Ovary (tissue), 9 donors: ENCODE measurements around the gene L3MBTL1. TPM values are rescaled to one million over a fixed set of nuclear protein-coding genes. Genes with fewer than 3 reads are reported as not detected.

Experiments used
- DNase-seq, 5 donors: peaks; one replicate each; pipeline ENCODE4 v3.0.0-alpha.2; 2019 to 2020
- H3K27ac ChIP-seq, 2 donors: fragments of 200-600 bp; one replicate each; pipeline versions ENCODE4 v1.5.1 to v1.8.0; 2019 to 2022
- H3K27me3 ChIP-seq: fragments of 200-600 bp; one replicate; pipeline ENCODE4 v1.8.0; 2022
- H3K36me3 ChIP-seq: fragments of 200-600 bp; sonication (generic); one replicate; pipeline ENCODE4 v1.5.1; 2019
- H3K4me1 ChIP-seq: one replicate; pipeline ENCODE4 v1.8.1; 2013; ENCODE audit warnings: mild to moderate bottlenecking, moderate library complexity; ENCODE audit not compliant: insufficient read depth
- H3K4me3 ChIP-seq: fragments of 200-600 bp; sonication (generic); one replicate; pipeline ENCODE4 v1.5.1; 2017
- H3K9me3 ChIP-seq, 2 donors: fragments of 200-600 bp in 1 of 2; sonication (generic) in 1 of 2; one replicate each; pipeline versions ENCODE4 v1.5.1 to v1.8.1; 2013 to 2019; ENCODE audit warnings: mild to moderate bottlenecking in 1 of 2, moderate library complexity in 1 of 2
- EP300 ChIP-seq: sonication (generic); formaldehyde crosslinking; IDR thresholded peaks from one replicate; pipeline ENCODE4 v1.6.1; 2017; ENCODE audit warnings: antibody characterized with exemption
- POLR2A ChIP-seq: fragments of 450-650 bp; IDR thresholded peaks from one replicate; pipeline ENCODE4 v1.6.1; 2017; ENCODE audit warnings: antibody characterized with exemption, mild to moderate bottlenecking, moderate library complexity
- WGBS, 3 donors: extraction: QIAGEN DNeasy Blood & Tissue Kit in 1 of 3; methylation state at CpG; one replicate each; pipeline versions ENCODE4 v1.1.5 to v1.1.7; 2013 to 2017; 5-methylcytosine and 5-hydroxymethylcytosine counted together
- intact Hi-C, 4 donors: fragments of 100-400 bp; cut with DNase I; formaldehyde crosslinking; loops; one replicate each; pipeline versions ENCODE4 v1.11.0 to v1.15.1; 2022 to 2023
- polyA plus RNA-seq, 2 donors: library from polyadenylated mRNA; stranded (reverse); fragments of 200-250 nt in 1 of 2; fragments of 350-450 nt in 1 of 2; fragmentation: Illumina TruSeq in 1 of 2; extraction: RNeasy Lipid Tissue Mini Kit (QIAGEN cat#74804) in 1 of 2; gene quantifications; one replicate each; pipeline ENCODE4 v1.2.3, GENCODE V29; 2013 to 2014
- total RNA-seq, 7 donors: library from RNA; depleted of rRNA in 2 of 7; stranded (reverse); fragments of >200 nt in 2 of 7; fragmentation: NEBNext Ultra II Directional in 3 of 7; extraction: Animal tissue kit (Norgen Biotek cat#: 25700) in 3 of 7; gene quantifications; one replicate each; pipeline versions ENCODE4 v1.1.0 to v1.2.4, GENCODE V29; 2016 to 2023
- TF ChIP-seq, protein P1 (sequence below), 3 donors: fragments of 450-650 bp in 2 of 3; fragments of 200-600 bp in 1 of 3; IDR thresholded peaks; one replicate each; pipeline versions ENCODE4 v1.5.1 to v1.8.0; 2016 to 2022; ENCODE audit warnings: antibody characterized with exemption in 3 of 3, mild to moderate bottlenecking in 1 of 3
- donor health status: DM: no; HTN: no; CAD: no; lungs with moderate emphysema.
- donor health status: DM: no; HTN: no; CAD: no.
- donor health status: Bipolar disorder and iron deficiency.
- donor health status: DM: yes; HTN: yes; CAD: no.
- donor health status: DM: no; HTN: no; CAD: no.
- donor health status: DM: yes; HTN: yes; CAD: no.

L3MBTL1 gene
- total and polyA plus RNA-seq, 9 donors = 8.0 to 22.9 (median 15.7) TPM

- WGBS, 3 donors = 89 to 92% (median 91%) methylated on average over 6 of the region's 6 CpGs
- intact Hi-C loops = no loop called here
Observed at GRCh38 chr20:43571771-43572170, 64.3 kb downstream of the L3MBTL1 start.

GRCh38 chr20:43572891-43573290, 65.4 kb downstream of the L3MBTL1 start:
- Histone ChIP-seq H3K27ac (no peak overlapping the region), H3K4me1 (no peaks in the 10 kb centered on the region), H3K4me3 (no peak overlapping the region), H3K36me3 (no peaks in the 10 kb centered on the region), H3K9me3 (no peaks in the 10 kb centered on the region), H3K27me3 (no peaks in the 10 kb centered on the region)
- DNase-seq = no peak
- intact Hi-C loops = no loop called here
- WGBS, 3 donors = 92 to 93% (median 92%) methylated on average over 8 of the region's 8 CpGs
- TF ChIP-seq EP300 = no peak
- TF ChIP-seq, protein P1, sequence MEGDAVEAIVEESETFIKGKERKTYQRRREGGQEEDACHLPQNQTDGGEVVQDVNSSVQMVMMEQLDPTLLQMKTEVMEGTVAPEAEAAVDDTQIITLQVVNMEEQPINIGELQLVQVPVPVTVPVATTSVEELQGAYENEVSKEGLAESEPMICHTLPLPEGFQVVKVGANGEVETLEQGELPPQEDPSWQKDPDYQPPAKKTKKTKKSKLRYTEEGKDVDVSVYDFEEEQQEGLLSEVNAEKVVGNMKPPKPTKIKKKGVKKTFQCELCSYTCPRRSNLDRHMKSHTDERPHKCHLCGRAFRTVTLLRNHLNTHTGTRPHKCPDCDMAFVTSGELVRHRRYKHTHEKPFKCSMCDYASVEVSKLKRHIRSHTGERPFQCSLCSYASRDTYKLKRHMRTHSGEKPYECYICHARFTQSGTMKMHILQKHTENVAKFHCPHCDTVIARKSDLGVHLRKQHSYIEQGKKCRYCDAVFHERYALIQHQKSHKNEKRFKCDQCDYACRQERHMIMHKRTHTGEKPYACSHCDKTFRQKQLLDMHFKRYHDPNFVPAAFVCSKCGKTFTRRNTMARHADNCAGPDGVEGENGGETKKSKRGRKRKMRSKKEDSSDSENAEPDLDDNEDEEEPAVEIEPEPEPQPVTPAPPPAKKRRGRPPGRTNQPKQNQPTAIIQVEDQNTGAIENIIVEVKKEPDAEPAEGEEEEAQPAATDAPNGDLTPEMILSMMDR (IDR thresholded peaks at IDR 0.05) = no peak
- no peak for TF ChIP-seq POLR2A

More at GRCh38 chr20:43571771-43572170, 64.3 kb downstream of the L3MBTL1 start:
- no peak overlapping the region for H3K27ac ChIP-seq
- H3K4me1 ChIP-seq = no peaks in the 10 kb centered on the region
- no peaks in the 10 kb centered on the region for H3K27me3 ChIP-seq
- H3K9me3 ChIP-seq = no peaks in the 10 kb centered on the region
- H3K36me3 ChIP-seq = no peaks in the 10 kb centered on the region
- no peak for DNase-seq
- no peak overlapping the region for H3K4me3 ChIP-seq
- TF ChIP-seq POLR2A (no peak), EP300 (no peak)
- TF ChIP-seq, protein P1 (IDR thresholded peaks at IDR 0.05) = no peak

- TF ChIP-seq, protein P1 (IDR thresholded peaks at IDR 0.05) = no peak
- TF ChIP-seq EP300 (no peak), POLR2A (no peak)
- Histone ChIP-seq H3K27me3 (no peaks in the 10 kb centered on the region), H3K4me3 (no peak overlapping the region), H3K9me3 (no peaks in the 10 kb centered on the region), H3K36me3 (no peaks in the 10 kb centered on the region), H3K27ac (no peak overlapping the region), H3K4me1 (no peaks in the 10 kb centered on the region)
- DNase-seq = no peak
- intact Hi-C loops = no loop called here
- WGBS, 3 donors = 70 to 81% (median 76%) methylated on average over 10 of the region's 10 CpGs
Observed at GRCh38 chr20:43576108-43576507, 68.6 kb downstream of the L3MBTL1 start.

DNA sequence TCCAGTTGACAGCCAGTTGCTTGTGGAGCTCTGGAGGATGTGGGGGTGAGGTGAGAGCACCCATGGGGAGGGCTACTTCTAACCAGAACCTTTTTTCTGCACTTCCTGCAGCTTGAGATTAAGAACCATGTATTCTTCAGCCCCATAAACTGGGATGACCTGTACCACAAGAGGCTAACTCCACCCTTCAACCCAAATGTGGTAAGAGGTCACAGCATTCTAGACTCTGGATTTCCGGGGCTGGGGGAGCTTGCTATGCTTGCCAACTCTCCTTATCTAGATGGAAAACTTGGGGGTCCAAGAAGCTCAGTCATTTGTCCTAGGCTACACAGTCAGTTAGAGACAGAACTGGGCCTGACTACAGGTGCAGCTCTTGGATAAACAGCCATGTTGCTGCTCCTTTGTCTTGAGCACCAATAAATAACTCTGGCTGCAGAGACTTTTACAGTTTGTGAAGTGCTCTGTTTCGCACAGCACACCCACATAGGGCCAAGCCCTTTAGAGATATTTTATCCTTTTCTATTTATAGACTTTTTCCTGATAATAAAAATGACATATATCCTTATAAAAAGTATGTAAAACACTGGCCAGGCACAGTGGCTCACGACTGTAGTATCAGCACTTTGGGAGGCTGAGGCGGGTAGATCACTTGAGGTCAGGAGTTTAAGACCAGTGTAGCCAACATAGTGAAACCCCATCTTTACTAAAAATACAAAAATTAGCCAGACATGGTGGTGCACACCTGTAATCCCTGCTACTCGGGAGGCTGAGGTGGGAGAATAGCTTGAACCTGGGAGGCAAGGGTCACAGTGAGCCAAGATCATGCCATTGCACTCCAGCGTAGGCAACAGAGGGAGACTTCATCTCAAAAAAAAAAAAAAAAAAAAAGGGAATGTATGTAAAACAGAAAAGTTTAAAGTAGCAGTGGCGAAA, 72.6 kb downstream of the L3MBTL1 start:
- H3K9me3 ChIP-seq = no peaks in the 10 kb centered on the region
- no peaks in the 10 kb centered on the region for H3K36me3 ChIP-seq
- no peaks in the 10 kb centered on the region for H3K27me3 ChIP-seq
- no peak overlapping the region for H3K27ac ChIP-seq
- no peak for DNase-seq
- 54 to 68% (median 65%) methylated on average over 7 of the region's 7 CpGs for WGBS, 3 donors
- H3K4me3 ChIP-seq = no peak overlapping the region
- H3K4me1 ChIP-seq = no peaks in the 10 kb centered on the region
- TF ChIP-seq, protein P1 (IDR thresholded peaks at IDR 0.05) = no peak
- TF ChIP-seq EP300 (no peak), POLR2A (no peak)
- intact Hi-C loops = loop anchor here in 2 of 4 donors (10.0 kb wide), 1 partner anchor 125 kb away; the partner anchor contains the start of gene SRSF6 (in 2 of the 2)
